ENCODE measurements around the gene SNX21.

Gene SNX21

DNA sequence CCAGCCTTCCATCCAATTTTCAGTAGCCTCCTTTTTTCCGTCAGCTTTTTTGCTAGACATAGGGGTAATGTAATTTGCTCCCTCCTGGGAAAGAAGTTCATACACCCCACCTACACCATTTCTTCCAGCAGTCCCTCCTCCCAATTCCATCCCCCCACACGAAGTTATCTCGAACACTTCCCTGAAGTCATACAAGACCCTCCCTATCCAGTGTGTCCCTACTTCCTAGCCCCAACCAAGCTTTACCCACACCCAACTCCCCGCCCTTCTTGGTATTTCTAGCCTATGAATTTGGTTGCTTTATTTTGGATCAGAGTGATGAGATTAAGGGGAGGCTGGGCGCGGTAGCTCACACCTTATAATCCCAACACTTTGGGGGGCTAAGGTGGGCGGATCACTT lies 20.1 kb upstream of the SNX21 start:
- Mint-ChIP-seq H3K27ac (ENCODE audit: low read depth) (no peak overlapping the region), H3K4me1 (peaks cover 13% of the 10 kb centered on the region), H3K9me3 (no peaks in the 10 kb centered on the region), H3K4me3 (peak overlapping the region; percentile 82), H3K27me3 (no peaks in the 10 kb centered on the region), H3K36me3 (ENCODE audit: insufficient read depth) (peaks cover 31% of the 10 kb centered on the region)
- DNase-seq (ENCODE audit: low spot score in 2 of 2) (no peak), ATAC-seq (replicated peaks; ENCODE audit: extremely low read depth, poor library complexity, severe bottlenecking) (no peak)

DNA sequence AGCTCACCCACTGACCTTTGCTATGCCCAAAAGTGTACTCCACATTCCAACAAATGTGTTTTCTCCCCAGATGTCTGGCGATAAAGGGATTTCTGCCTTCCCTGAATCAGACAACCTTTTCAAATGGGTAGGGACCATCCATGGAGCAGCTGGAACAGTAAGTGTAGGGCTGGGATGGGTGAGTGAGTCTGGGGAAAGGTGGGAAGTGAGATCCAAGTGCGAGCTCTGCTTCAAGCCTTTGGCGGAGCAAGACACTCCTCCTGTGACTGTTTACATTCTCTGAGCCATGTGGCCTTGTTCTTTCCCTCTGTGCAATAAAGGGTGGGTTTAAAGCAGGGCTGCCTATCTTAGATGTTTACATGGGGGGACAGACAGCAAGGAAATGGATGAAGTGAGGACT lies 19.3 kb upstream of the SNX21 start:
- peaks cover 27% of the 10 kb centered on the region for H3K36me3 Mint-ChIP-seq (ENCODE audit: insufficient read depth)
- ATAC-seq (replicated peaks; ENCODE audit: extremely low read depth, poor library complexity, severe bottlenecking) (no peak), DNase-seq (ENCODE audit: low spot score in 2 of 2) (no peak)
- peaks cover 13% of the 10 kb centered on the region for H3K4me1 Mint-ChIP-seq
- H3K27ac Mint-ChIP-seq (ENCODE audit: low read depth): no peak overlapping the region
- no peaks in the 10 kb centered on the region for H3K9me3 Mint-ChIP-seq
- no peaks in the 10 kb centered on the region for H3K27me3 Mint-ChIP-seq
- H3K4me3 Mint-ChIP-seq: no peak overlapping the region

DNA sequence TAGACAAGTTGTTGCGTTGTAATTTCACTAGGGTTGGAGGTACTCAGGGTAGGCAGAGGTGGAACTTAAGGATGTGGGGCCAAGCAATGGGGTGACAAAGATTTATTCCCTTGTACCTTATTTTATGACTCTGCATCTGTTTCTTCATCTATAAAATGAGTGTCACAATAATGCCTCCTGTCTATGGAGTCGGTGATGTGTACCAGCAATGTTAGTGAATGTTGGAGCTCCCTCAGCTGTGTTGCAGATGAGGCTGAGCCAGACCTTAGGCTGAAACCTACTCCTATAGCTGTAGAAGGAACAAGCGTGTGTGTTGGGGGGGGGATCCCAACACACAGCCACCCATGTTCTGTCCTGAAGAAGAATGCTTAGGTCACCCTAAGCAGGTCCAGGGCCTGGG lies 16.6 kb upstream of the SNX21 start:
- ATAC-seq (replicated peaks; ENCODE audit: extremely low read depth, poor library complexity, severe bottlenecking) (no peak), DNase-seq (ENCODE audit: low spot score in 2 of 2) (no peak)
- Mint-ChIP-seq H3K9me3 (no peaks in the 10 kb centered on the region), H3K27me3 (peaks cover 1% of the 10 kb centered on the region), H3K4me3 (no peak overlapping the region), H3K4me1 (peaks cover 12% of the 10 kb centered on the region), H3K27ac (ENCODE audit: low read depth) (no peak overlapping the region), H3K36me3 (ENCODE audit: insufficient read depth) (peaks cover 11% of the 10 kb centered on the region)

DNA sequence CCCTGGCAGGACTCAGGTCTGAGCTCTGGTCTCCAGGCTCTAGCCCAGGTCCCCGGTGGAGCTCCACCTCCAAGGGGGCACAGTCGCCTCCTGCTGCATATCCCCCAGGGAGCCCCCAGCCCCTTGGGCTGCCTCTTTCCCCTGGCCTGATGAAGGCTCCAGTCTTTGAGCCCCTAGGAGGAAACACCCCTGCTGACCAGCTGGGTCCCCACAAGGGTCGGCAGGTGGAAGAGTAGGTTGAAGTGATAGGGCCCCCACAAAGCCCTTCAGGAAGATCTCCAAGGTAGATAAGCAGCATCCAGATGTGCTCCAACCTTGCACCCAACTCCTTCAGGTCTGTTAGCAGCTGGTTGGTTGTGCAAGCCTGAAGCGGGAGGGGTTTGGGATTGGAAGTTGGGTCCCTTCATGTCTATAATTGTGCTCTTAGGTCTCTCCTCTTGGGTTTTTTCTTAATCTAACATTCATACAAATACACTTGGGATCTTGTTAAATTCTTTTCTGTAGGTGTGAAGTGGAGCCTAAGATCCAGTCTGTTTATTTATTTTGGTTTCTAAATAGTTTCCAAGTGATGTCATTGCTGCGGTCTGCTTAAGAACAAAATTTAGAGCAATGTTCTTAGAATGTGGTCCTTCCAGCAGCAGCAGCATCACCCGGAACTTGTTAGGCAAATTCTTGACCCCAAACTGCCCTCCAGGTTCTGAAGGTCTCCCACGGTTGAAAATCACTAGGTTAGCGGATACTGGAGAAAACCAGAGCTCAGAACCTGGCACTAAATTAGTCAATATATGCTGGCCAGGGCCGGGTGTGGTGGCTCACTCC lies 16.0 kb upstream of the SNX21 start:
- ATAC-seq (replicated peaks; ENCODE audit: extremely low read depth, poor library complexity, severe bottlenecking): no peak
- Mint-ChIP-seq H3K36me3 (ENCODE audit: insufficient read depth) (peaks cover 6% of the 10 kb centered on the region), H3K4me3 (no peak overlapping the region), H3K9me3 (no peaks in the 10 kb centered on the region), H3K4me1 (peaks cover 7% of the 10 kb centered on the region), H3K27me3 (peaks cover 8% of the 10 kb centered on the region), H3K27ac (ENCODE audit: low read depth) (no peak overlapping the region)
- DNase-seq (ENCODE audit: low spot score in 2 of 2): no peak

DNA sequence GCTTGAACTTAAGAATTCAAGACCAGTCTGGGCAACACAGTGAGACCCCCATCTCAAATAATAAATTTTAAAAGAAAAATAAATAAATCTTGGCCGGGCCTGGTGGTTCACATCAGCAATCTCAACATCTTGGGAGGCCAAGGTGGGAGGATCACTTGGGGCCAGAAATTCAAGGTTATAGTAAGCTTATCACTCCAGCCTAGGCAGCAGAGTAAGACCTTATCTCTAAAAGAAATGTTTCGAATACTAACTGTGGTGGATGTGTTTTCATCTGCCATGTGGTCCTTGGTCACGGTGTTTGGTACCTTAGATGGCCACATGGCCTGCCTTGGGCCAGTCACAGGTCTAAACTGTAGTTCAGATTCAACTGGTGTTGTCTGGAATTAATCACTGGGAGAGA lies 15.4 kb upstream of the SNX21 start:
- no peak overlapping the region for H3K27ac Mint-ChIP-seq (ENCODE audit: low read depth)
- H3K36me3 Mint-ChIP-seq (ENCODE audit: insufficient read depth): peaks cover 4% of the 10 kb centered on the region
- H3K9me3 Mint-ChIP-seq: no peaks in the 10 kb centered on the region
- no peak overlapping the region for H3K4me3 Mint-ChIP-seq
- no peak for DNase-seq (ENCODE audit: low spot score in 2 of 2)
- peaks cover under 1% of the 10 kb centered on the region for H3K4me1 Mint-ChIP-seq
- H3K27me3 Mint-ChIP-seq: peaks cover 14% of the 10 kb centered on the region
- ATAC-seq (replicated peaks; ENCODE audit: extremely low read depth, poor library complexity, severe bottlenecking): no peak

DNA sequence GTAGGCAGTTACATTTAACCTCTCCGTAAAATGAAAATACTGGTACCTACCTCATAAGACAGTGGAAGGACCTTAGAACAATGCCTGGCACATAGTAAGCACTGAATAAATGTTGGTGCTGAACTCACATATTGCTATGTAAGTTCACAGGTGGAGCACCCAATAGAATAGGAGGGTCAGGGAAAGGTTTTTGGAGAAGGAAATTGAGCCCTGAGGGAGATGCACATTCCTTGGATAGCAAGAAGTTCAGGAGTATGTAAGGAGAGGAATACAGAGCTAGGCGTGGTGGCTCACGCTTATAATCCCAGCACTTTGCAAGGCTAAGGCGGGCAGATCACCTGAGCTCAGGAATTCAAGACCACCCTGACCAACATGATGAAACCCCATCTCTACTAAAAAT lies 14.1 kb upstream of the SNX21 start:
- ATAC-seq (replicated peaks; ENCODE audit: extremely low read depth, poor library complexity, severe bottlenecking) (no peak), DNase-seq (ENCODE audit: low spot score in 2 of 2) (no peak)
- Mint-ChIP-seq H3K4me1 (peaks cover 9% of the 10 kb centered on the region), H3K27me3 (peaks cover 26% of the 10 kb centered on the region), H3K4me3 (no peak overlapping the region), H3K27ac (ENCODE audit: low read depth) (no peak overlapping the region), H3K9me3 (no peaks in the 10 kb centered on the region), H3K36me3 (ENCODE audit: insufficient read depth) (peaks cover 6% of the 10 kb centered on the region)

DNA sequence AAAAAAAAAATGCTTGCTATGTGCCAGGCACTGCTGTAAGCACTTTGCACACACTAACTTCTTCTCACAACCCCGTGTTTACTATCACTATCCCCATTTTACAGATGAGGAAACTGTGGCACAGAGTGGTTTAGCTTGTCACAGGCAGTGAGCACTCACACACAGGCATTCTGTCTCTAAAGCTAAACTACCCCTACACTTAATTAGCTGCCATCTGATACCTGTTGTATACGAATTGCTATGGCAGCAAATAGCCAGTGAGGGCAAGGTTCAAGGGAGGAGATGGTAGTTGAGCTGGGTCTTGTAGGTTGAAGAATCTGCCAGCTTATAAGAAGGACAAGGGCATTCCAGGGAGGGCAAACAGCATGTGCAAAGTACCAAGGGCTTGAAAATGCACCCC lies 11.7 kb upstream of the SNX21 start:
- DNase-seq (ENCODE audit: low spot score in 2 of 2): no peak
- no peak for ATAC-seq (replicated peaks; ENCODE audit: extremely low read depth, poor library complexity, severe bottlenecking)
- Mint-ChIP-seq H3K9me3 (no peaks in the 10 kb centered on the region), H3K27ac (ENCODE audit: low read depth) (no peak overlapping the region), H3K4me1 (peaks cover 15% of the 10 kb centered on the region), H3K4me3 (no peak overlapping the region), H3K27me3 (peaks cover 34% of the 10 kb centered on the region), H3K36me3 (ENCODE audit: insufficient read depth) (peaks cover 6% of the 10 kb centered on the region)

DNA sequence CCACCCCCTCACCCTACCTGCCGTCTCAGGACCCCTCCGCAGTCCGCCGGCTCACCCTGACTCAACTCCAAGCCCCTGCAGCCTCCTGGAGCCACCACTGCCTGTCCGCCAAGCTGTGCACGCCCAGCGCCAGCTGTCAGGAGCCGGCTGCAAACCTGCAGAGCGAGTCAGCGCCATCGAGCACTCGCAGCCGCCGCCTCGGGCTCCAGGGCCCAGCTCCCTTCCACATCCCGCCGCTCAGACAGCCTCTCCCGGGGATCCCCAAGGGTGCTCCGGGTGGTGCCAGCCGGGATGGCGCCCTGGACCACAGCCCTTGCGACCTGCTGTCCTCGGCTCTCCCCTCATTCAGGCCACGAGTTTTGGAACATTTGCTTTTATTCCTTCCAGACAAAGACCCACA lies 10.7 kb upstream of the SNX21 start:
- no peak overlapping the region for H3K27ac Mint-ChIP-seq (ENCODE audit: low read depth)
- no peak for ATAC-seq (replicated peaks; ENCODE audit: extremely low read depth, poor library complexity, severe bottlenecking)

DNA sequence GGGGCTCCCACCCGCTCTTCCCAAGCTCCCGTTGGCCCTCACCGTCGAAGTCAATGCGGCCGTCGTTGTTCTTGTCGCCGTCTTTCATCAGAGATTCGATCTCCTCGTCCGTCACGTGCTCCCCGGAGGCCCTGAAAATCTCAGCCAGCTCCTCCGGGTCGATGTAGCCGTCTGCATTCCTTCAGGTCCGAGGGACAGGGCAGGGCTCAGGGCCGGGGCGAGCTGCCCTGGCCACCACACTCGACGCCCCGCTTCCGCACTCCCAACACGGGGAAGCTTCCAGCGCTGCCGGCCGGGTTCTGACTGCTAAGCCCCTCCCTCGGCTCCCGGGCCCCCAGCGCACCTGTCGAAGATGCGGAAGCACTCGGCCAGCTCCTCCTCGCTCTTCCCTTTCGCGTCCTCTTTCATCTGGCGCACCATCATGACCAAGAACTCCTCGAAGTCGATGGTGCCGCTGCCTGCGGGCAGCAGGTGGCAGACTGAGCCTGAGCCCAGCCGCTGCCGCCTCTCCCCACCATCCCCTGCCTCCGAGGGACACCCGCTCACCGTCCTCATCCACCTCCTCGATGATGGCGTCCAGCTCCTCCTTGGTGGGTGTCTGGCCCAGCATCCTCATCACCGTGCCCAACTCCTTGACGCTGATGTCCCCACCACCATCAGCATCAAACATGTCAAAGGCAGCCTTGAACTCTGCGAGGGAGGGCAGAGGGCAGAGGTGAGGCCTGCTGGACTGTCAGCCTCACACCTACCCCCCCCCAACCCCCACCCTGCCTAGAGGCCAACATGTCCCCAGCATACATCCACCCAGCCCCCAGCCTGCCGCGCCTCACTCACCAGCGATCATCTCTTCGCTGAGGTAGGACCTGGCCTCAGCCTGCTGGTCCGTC lies 9.4 kb upstream of the SNX21 start:
- ATAC-seq (replicated peaks; ENCODE audit: extremely low read depth, poor library complexity, severe bottlenecking) (no peak), DNase-seq (ENCODE audit: low spot score in 2 of 2) (peak; percentile 26)
- H3K9me3 Mint-ChIP-seq: no peaks in the 10 kb centered on the region
- peak overlapping the region; percentile 77 for H3K4me3 Mint-ChIP-seq
- H3K27me3 Mint-ChIP-seq: peaks cover 34% of the 10 kb centered on the region
- H3K27ac Mint-ChIP-seq (ENCODE audit: low read depth): peak overlapping the region; percentile 10
- peaks cover 6% of the 10 kb centered on the region for H3K36me3 Mint-ChIP-seq (ENCODE audit: insufficient read depth)
- H3K4me1 Mint-ChIP-seq: peaks cover 15% of the 10 kb centered on the region

More for the DNA sequence above, 10.7 kb upstream of the SNX21 start:
- Mint-ChIP-seq H3K4me1 (peaks cover 15% of the 10 kb centered on the region), H3K27me3 (peaks cover 34% of the 10 kb centered on the region), H3K4me3 (no peak overlapping the region), H3K36me3 (ENCODE audit: insufficient read depth) (peaks cover 6% of the 10 kb centered on the region), H3K9me3 (no peaks in the 10 kb centered on the region)
- no peak for DNase-seq (ENCODE audit: low spot score in 2 of 2)

DNA sequence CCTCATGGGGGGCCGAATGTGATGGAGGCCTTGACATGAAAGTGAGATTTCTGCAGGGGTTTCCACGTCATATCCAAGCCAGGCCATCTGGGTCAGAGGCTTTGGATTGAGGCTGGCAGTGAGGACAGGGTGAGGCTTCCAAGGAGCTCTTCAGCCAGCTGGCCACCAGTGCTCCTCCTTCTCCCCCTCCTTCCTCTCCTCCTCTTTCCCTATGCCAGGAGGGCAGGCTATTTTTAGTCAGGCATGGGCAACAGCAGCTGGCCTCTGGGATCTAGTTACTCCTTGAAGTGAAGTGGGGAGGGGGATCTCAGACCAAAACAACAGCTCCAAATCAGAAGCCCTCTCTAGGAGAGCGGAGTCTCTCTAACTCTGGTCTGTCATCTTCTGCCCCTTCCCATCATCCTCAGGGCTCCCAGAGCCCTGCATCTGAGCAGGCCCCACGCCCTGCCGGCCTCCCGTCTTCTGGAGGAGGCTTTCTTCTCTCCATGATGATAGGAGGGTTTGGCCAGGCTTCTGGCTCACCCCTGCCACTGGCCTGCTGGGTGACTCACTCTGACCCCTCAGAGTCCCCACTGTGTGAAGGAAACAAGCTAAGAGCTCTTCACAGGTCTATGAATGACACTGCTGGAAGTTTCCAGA lies 7.1 kb upstream of the SNX21 start:
- peaks cover 34% of the 10 kb centered on the region for H3K27me3 Mint-ChIP-seq
- no peak overlapping the region for H3K27ac Mint-ChIP-seq (ENCODE audit: low read depth)

DNA sequence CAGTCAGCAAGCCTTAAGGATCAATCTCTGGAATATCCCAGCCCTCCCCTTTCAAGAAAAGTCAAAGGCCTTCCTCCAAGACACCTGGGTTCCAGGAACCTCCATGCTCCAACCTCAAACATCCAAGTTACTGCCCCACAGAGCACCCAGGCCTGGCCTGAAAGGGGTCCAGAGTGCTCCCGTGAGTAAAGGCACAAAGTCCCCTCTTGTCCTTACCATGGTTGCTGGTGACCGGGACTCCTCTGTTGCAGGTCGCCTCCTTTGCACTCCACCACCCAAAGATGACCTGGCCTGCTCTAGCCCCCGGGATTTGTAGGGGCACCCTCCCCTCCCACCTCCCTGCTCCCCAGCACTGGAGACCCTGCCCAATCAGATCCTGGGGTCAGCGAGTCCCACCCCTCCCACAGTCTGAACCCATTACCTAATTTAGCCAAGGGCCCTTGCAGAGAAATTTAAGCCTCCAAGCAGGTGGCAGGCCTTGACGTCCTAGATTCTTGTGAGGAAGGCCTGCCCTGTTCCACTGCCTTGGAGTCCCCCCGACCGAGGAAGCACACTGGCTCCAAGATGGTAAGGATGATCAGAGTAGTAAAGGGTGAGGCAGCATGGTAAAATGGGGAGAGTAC lies 6.5 kb upstream of the SNX21 start, which contains the start of gene TNNC2:
Gene TNNC2, minus strand, starts transcription at position 283 of the 623 bp plus-strand sequence. Its CDS starts 64 bp downstream, at position 219.
- Mint-ChIP-seq H3K4me1 (peaks cover 15% of the 10 kb centered on the region), H3K4me3 (no peak within 1 kb of the TSS), H3K9me3 (no peaks in the 10 kb centered on the region), H3K36me3 (ENCODE audit: insufficient read depth) (peaks cover 4% of the 10 kb centered on the region), H3K27ac (ENCODE audit: low read depth) (no peak within 1 kb of the TSS), H3K27me3 (peaks cover 31% of the 10 kb centered on the region)
- no peak for DNase-seq (ENCODE audit: low spot score in 2 of 2)
- ATAC-seq (replicated peaks; ENCODE audit: extremely low read depth, poor library complexity, severe bottlenecking): no peak

More for the DNA sequence above, 7.1 kb upstream of the SNX21 start:
- peaks cover 4% of the 10 kb centered on the region for H3K36me3 Mint-ChIP-seq (ENCODE audit: insufficient read depth)
- DNase-seq (ENCODE audit: low spot score in 2 of 2): no peak
- ATAC-seq (replicated peaks; ENCODE audit: extremely low read depth, poor library complexity, severe bottlenecking): no peak
- H3K4me1 Mint-ChIP-seq: peaks cover 15% of the 10 kb centered on the region
- no peak overlapping the region for H3K4me3 Mint-ChIP-seq
- H3K9me3 Mint-ChIP-seq: no peaks in the 10 kb centered on the region

DNA sequence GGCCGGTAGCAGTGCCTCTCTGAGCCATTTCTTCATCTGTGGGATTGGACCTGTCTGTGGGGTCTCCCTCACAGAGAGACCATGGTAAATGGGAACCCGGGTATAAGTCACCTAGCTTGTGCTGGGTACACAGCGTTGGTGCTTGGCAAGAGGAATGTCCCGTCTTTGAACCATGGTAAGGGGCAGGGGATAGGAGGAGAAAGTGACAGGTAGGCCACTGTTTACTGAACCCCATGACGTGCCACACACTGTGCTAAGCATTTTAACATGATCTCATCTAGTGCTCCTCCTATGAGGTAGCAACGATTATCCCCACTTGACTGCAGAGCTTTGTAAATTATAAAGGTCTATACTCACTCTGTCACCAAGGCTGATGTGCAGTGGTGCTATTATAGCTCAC lies 5.9 kb upstream of the SNX21 start:
- Mint-ChIP-seq H3K4me1 (peaks cover 16% of the 10 kb centered on the region), H3K36me3 (ENCODE audit: insufficient read depth) (peaks cover 4% of the 10 kb centered on the region)
- no peak for ATAC-seq (replicated peaks; ENCODE audit: extremely low read depth, poor library complexity, severe bottlenecking)

More for the DNA sequence above, 5.9 kb upstream of the SNX21 start:
- DNase-seq (ENCODE audit: low spot score in 2 of 2): no peak
- Mint-ChIP-seq H3K4me3 (no peak overlapping the region), H3K27ac (ENCODE audit: low read depth) (no peak overlapping the region), H3K9me3 (no peaks in the 10 kb centered on the region), H3K27me3 (peaks cover 25% of the 10 kb centered on the region)
